Measurements from ENCODE around the gene ZMYND15.

ZMYND15 gene

GRCh38 chr17:4718276-4718675 is 21.4 kb upstream of the ZMYND15 start:
- H3K4me3 ChIP-seq (ENCODE audit: low read length), result no peak overlapping the region
- no peaks in the 10 kb centered on the region for H3K27me3 ChIP-seq (ENCODE audit: control insufficient read depth, insufficient read depth, low read length)
- no peak overlapping the region for H3K9ac ChIP-seq (ENCODE audit: low read length)
- H3K4me1 ChIP-seq (ENCODE audit: control insufficient read depth, low read depth, low read length), result no peaks in the 10 kb centered on the region
- H3K9me3 ChIP-seq (ENCODE audit: control insufficient read depth, low read depth, low read length), result no peaks in the 10 kb centered on the region
- H3K27ac ChIP-seq (ENCODE audit: low read length), result no peak overlapping the region
- H3K36me3 ChIP-seq (ENCODE audit: control insufficient read depth, low read depth, low read length), result peaks cover 38% of the 10 kb centered on the region

GRCh38 chr17:4719146-4719545 is 20.5 kb upstream of the ZMYND15 start:
- H3K4me1 ChIP-seq (ENCODE audit: control insufficient read depth, low read depth, low read length), result no peaks in the 10 kb centered on the region
- H3K9ac ChIP-seq (ENCODE audit: low read length), result no peak overlapping the region
- no peak overlapping the region for H3K27ac ChIP-seq (ENCODE audit: low read length)
- no peak overlapping the region for H3K4me3 ChIP-seq (ENCODE audit: low read length)
- H3K27me3 ChIP-seq (ENCODE audit: control insufficient read depth, insufficient read depth, low read length), result no peaks in the 10 kb centered on the region
- peaks cover 38% of the 10 kb centered on the region for H3K36me3 ChIP-seq (ENCODE audit: control insufficient read depth, low read depth, low read length)
- no peaks in the 10 kb centered on the region for H3K9me3 ChIP-seq (ENCODE audit: control insufficient read depth, low read depth, low read length)

- H3K36me3 ChIP-seq (ENCODE audit: control insufficient read depth, low read depth, low read length), result peaks cover 38% of the 10 kb centered on the region
- no peak overlapping the region for H3K9ac ChIP-seq (ENCODE audit: low read length)
- no peaks in the 10 kb centered on the region for H3K27me3 ChIP-seq (ENCODE audit: control insufficient read depth, insufficient read depth, low read length)
- no peaks in the 10 kb centered on the region for H3K4me1 ChIP-seq (ENCODE audit: control insufficient read depth, low read depth, low read length)
- no peak overlapping the region for H3K27ac ChIP-seq (ENCODE audit: low read length)
- H3K9me3 ChIP-seq (ENCODE audit: control insufficient read depth, low read depth, low read length), result no peaks in the 10 kb centered on the region
- no peak overlapping the region for H3K4me3 ChIP-seq (ENCODE audit: low read length)
Measured at GRCh38 chr17:4719684-4720221, 19.9 kb upstream of the ZMYND15 start.

GRCh38 chr17:4720787-4721186 is 18.8 kb upstream of the ZMYND15 start:
- H3K27ac ChIP-seq (ENCODE audit: low read length), result no peak overlapping the region
- no peaks in the 10 kb centered on the region for H3K9me3 ChIP-seq (ENCODE audit: control insufficient read depth, low read depth, low read length)
- no peak overlapping the region for H3K4me3 ChIP-seq (ENCODE audit: low read length)
- H3K9ac ChIP-seq (ENCODE audit: low read length), result no peak overlapping the region
- no peaks in the 10 kb centered on the region for H3K4me1 ChIP-seq (ENCODE audit: control insufficient read depth, low read depth, low read length)
- no peaks in the 10 kb centered on the region for H3K27me3 ChIP-seq (ENCODE audit: control insufficient read depth, insufficient read depth, low read length)
- peaks cover 37% of the 10 kb centered on the region for H3K36me3 ChIP-seq (ENCODE audit: control insufficient read depth, low read depth, low read length)

GRCh38 chr17:4721203-4722135 is 18.2 kb upstream of the ZMYND15 start:
- Histone ChIP-seq H3K9me3 (ENCODE audit: control insufficient read depth, low read depth, low read length) (no peaks in the 10 kb centered on the region), H3K4me1 (ENCODE audit: control insufficient read depth, low read depth, low read length) (no peaks in the 10 kb centered on the region), H3K36me3 (ENCODE audit: control insufficient read depth, low read depth, low read length) (peaks cover 33% of the 10 kb centered on the region), H3K27me3 (ENCODE audit: control insufficient read depth, insufficient read depth, low read length) (no peaks in the 10 kb centered on the region), H3K4me3 (ENCODE audit: low read length) (no peak overlapping the region), H3K27ac (ENCODE audit: low read length) (no peak overlapping the region), H3K9ac (ENCODE audit: low read length) (no peak overlapping the region)

GRCh38 chr17:4722678-4723240 is 16.9 kb upstream of the ZMYND15 start:
- Histone ChIP-seq H3K9me3 (ENCODE audit: control insufficient read depth, low read depth, low read length) (no peaks in the 10 kb centered on the region), H3K27me3 (ENCODE audit: control insufficient read depth, insufficient read depth, low read length) (no peaks in the 10 kb centered on the region), H3K27ac (ENCODE audit: low read length) (no peak overlapping the region), H3K4me1 (ENCODE audit: control insufficient read depth, low read depth, low read length) (no peaks in the 10 kb centered on the region), H3K36me3 (ENCODE audit: control insufficient read depth, low read depth, low read length) (peaks cover 25% of the 10 kb centered on the region), H3K9ac (ENCODE audit: low read length) (no peak overlapping the region), H3K4me3 (ENCODE audit: low read length) (no peak overlapping the region)

- H3K4me1 ChIP-seq (ENCODE audit: control insufficient read depth, low read depth, low read length), result no peaks in the 10 kb centered on the region
- H3K27me3 ChIP-seq (ENCODE audit: control insufficient read depth, insufficient read depth, low read length), result no peaks in the 10 kb centered on the region
- H3K9ac ChIP-seq (ENCODE audit: low read length), result no peak overlapping the region
- H3K27ac ChIP-seq (ENCODE audit: low read length), result no peak overlapping the region
- no peaks in the 10 kb centered on the region for H3K9me3 ChIP-seq (ENCODE audit: control insufficient read depth, low read depth, low read length)
- H3K4me3 ChIP-seq (ENCODE audit: low read length), result no peak overlapping the region
- peaks cover 13% of the 10 kb centered on the region for H3K36me3 ChIP-seq (ENCODE audit: control insufficient read depth, low read depth, low read length)
Measured at GRCh38 chr17:4724650-4725049, 15.0 kb upstream of the ZMYND15 start.

- Histone ChIP-seq H3K27ac (ENCODE audit: low read length) (no peak overlapping the region), H3K4me3 (ENCODE audit: low read length) (no peak overlapping the region), H3K36me3 (ENCODE audit: control insufficient read depth, low read depth, low read length) (peaks cover 5% of the 10 kb centered on the region), H3K9me3 (ENCODE audit: control insufficient read depth, low read depth, low read length) (no peaks in the 10 kb centered on the region), H3K4me1 (ENCODE audit: control insufficient read depth, low read depth, low read length) (no peaks in the 10 kb centered on the region), H3K27me3 (ENCODE audit: control insufficient read depth, insufficient read depth, low read length) (no peaks in the 10 kb centered on the region), H3K9ac (ENCODE audit: low read length) (no peak overlapping the region)
Measured at GRCh38 chr17:4725646-4726310, 13.9 kb upstream of the ZMYND15 start.

GRCh38 chr17:4728124-4728523 is 11.5 kb upstream of the ZMYND15 start:
- Histone ChIP-seq H3K36me3 (ENCODE audit: control insufficient read depth, low read depth, low read length) (no peaks in the 10 kb centered on the region), H3K9ac (ENCODE audit: low read length) (no peak overlapping the region), H3K27me3 (ENCODE audit: control insufficient read depth, insufficient read depth, low read length) (no peaks in the 10 kb centered on the region), H3K27ac (ENCODE audit: low read length) (no peak overlapping the region), H3K9me3 (ENCODE audit: control insufficient read depth, low read depth, low read length) (no peaks in the 10 kb centered on the region), H3K4me1 (ENCODE audit: control insufficient read depth, low read depth, low read length) (no peaks in the 10 kb centered on the region), H3K4me3 (ENCODE audit: low read length) (no peak overlapping the region)

GRCh38 chr17:4733073-4733531 is 6.5 kb upstream of the ZMYND15 start:
- H3K27me3 ChIP-seq (ENCODE audit: control insufficient read depth, insufficient read depth, low read length), result peaks cover 25% of the 10 kb centered on the region
- no peak overlapping the region for H3K27ac ChIP-seq (ENCODE audit: low read length)
- H3K36me3 ChIP-seq (ENCODE audit: control insufficient read depth, low read depth, low read length), result no peaks in the 10 kb centered on the region
- no peak overlapping the region for H3K4me3 ChIP-seq (ENCODE audit: low read length)
- no peak overlapping the region for H3K9ac ChIP-seq (ENCODE audit: low read length)
- H3K9me3 ChIP-seq (ENCODE audit: control insufficient read depth, low read depth, low read length), result no peaks in the 10 kb centered on the region
- H3K4me1 ChIP-seq (ENCODE audit: control insufficient read depth, low read depth, low read length), result no peaks in the 10 kb centered on the region

- Histone ChIP-seq H3K27me3 (ENCODE audit: control insufficient read depth, insufficient read depth, low read length) (peaks cover 44% of the 10 kb centered on the region), H3K4me1 (ENCODE audit: control insufficient read depth, low read depth, low read length) (peaks cover 4% of the 10 kb centered on the region), H3K4me3 (ENCODE audit: low read length) (no peak overlapping the region), H3K9ac (ENCODE audit: low read length) (no peak overlapping the region), H3K9me3 (ENCODE audit: control insufficient read depth, low read depth, low read length) (no peaks in the 10 kb centered on the region), H3K36me3 (ENCODE audit: control insufficient read depth, low read depth, low read length) (no peaks in the 10 kb centered on the region), H3K27ac (ENCODE audit: low read length) (no peak overlapping the region)
Measured at GRCh38 chr17:4734857-4735475, 4.7 kb upstream of the ZMYND15 start.

All from iPS-18a (cell line).